ENCODE measurements around the gene DOCK9.
"Not testable (repeated sequence)": the region's sequence is repeated elsewhere in the genome, so short reads cannot be mapped to it uniquely, and the experiment has no call there.

The DOCK9 gene

GRCh38 chr13:98909016-98909415 is 68.8 kb downstream of the DOCK9 start:
- no peak for DNase-seq

- DNase-seq = no peak
Measured at GRCh38 chr13:98906746-98907502, 70.9 kb downstream of the DOCK9 start.

- DNase-seq = no peak
Measured at GRCh38 chr13:98905199-98905598, 72.7 kb downstream of the DOCK9 start.

GRCh38 chr13:98900442-98900841 is 77.4 kb downstream of the DOCK9 start:
- no peak for DNase-seq

- DNase-seq = no peak
Measured at GRCh38 chr13:98897706-98898105, 80.2 kb downstream of the DOCK9 start.

- no peak for DNase-seq
Measured at GRCh38 chr13:98896868-98897144, 81.1 kb downstream of the DOCK9 start.

GRCh38 chr13:98896083-98896867 is 81.6 kb downstream of the DOCK9 start:
- DNase-seq = no peak

- DNase-seq = not testable (repeated sequence)
Measured at GRCh38 chr13:98894814-98895213, 83.0 kb downstream of the DOCK9 start.

- no peak for DNase-seq
Measured at GRCh38 chr13:98893371-98893770, 84.5 kb downstream of the DOCK9 start.

GRCh38 chr13:98892821-98893220 is 85.0 kb downstream of the DOCK9 start:
- no peak for DNase-seq

GRCh38 chr13:98892077-98892476 is 85.8 kb downstream of the DOCK9 start:
- DNase-seq = no peak

GRCh38 chr13:98890925-98891324 is 86.9 kb downstream of the DOCK9 start:
- no peak for DNase-seq

- no peak for DNase-seq
Measured at GRCh38 chr13:98890186-98890585, 87.7 kb downstream of the DOCK9 start.

GRCh38 chr13:98889419-98890085 is 88.3 kb downstream of the DOCK9 start:
- no peak for DNase-seq

- no peak for DNase-seq
Measured at GRCh38 chr13:98888890-98889279, 89.0 kb downstream of the DOCK9 start.

GRCh38 chr13:98888222-98888889 is 89.5 kb downstream of the DOCK9 start:
- DNase-seq = no peak

- DNase-seq = no peak
Measured at GRCh38 chr13:98886587-98887230, 91.2 kb downstream of the DOCK9 start.

GRCh38 chr13:98885600-98885999 is 92.3 kb downstream of the DOCK9 start:
- no peak for DNase-seq

- no peak for DNase-seq
Measured at GRCh38 chr13:98883998-98884397, 93.9 kb downstream of the DOCK9 start.

- no peak for DNase-seq
Measured at GRCh38 chr13:98881390-98881789, 96.5 kb downstream of the DOCK9 start.

- no peak for DNase-seq
Measured at GRCh38 chr13:98880677-98881076, 97.2 kb downstream of the DOCK9 start.

GRCh38 chr13:98879957-98880356 is 97.9 kb downstream of the DOCK9 start:
- DNase-seq = peak; percentile 53

GRCh38 chr13:98879127-98879520 is 98.7 kb downstream of the DOCK9 start:
- no peak for DNase-seq
